Adrenal gland (tissue), 12 donors: Measurements from ENCODE around the gene XYLT1. TPM values are rescaled to one million over a fixed set of nuclear protein-coding genes. Genes with fewer than 3 reads are reported as not detected.
"Not testable (repeated sequence)": the region's sequence is repeated elsewhere in the genome, so short reads cannot be mapped to it uniquely, and the experiment has no call there.

Experiments
- DNase-seq, 7 donors: peaks; one replicate each; pipeline ENCODE4 v3.0.0-alpha.2; 2019 to 2020
- H3K27ac ChIP-seq, 5 donors: fragments of 200-600 bp; sonication (generic) in 4 of 5; 1 replicate in 3 of 5; 2 replicates in 2 of 5; pipeline versions ENCODE4 v1.5.1 to v1.8.0; 2016 to 2020; ENCODE audit warnings: mild to moderate bottlenecking in 1 of 5
- H3K27me3 ChIP-seq: fragments of 200-600 bp; 2 replicates; pipeline ENCODE4 v1.8.0; 2021
- H3K36me3 ChIP-seq, 2 donors: fragments of 200-600 bp; replicated peaks in 1 of 2; 1 replicate in 1 of 2; 2 replicates in 1 of 2; pipeline versions ENCODE4 v1.5.1 to v1.8.0; 2018 to 2022
- H3K4me1 ChIP-seq, 2 donors: fragments of 200-600 bp; replicated peaks in 1 of 2; 1 replicate in 1 of 2; 2 replicates in 1 of 2; pipeline versions ENCODE4 v1.5.1 to v1.8.0; 2018 to 2021
- H3K4me3 ChIP-seq, 4 donors: fragments of 200-600 bp; sonication (generic) in 3 of 4; one replicate each; pipeline ENCODE4 v1.5.1; 2016 to 2018
- H3K9me3 ChIP-seq, 3 donors: fragments of 200-600 bp; sonication (generic) in 1 of 3; replicated peaks in 1 of 3; 1 replicate in 2 of 3; 2 replicates in 1 of 3; pipeline versions ENCODE4 v1.5.1 to v1.8.0; 2016 to 2021
- CTCF ChIP-seq, 6 experiments: fragments of 450-650 bp in 4 of 6; fragments of 200-600 bp in 2 of 6; sonication (generic) in 1 of 6; IDR thresholded peaks; 1 replicate in 5 of 6; 2 replicates in 1 of 6; pipeline versions ENCODE4 v1.5.1 to v1.8.0; 2016 to 2021; ENCODE audit warnings: antibody characterized with exemption in 6 of 6, mild to moderate bottlenecking in 2 of 6, moderate library complexity in 1 of 6
- POLR2A ChIP-seq, 2 donors: fragments of 450-650 bp; IDR thresholded peaks; one replicate each; pipeline ENCODE4 v1.6.1; 2017; ENCODE audit warnings: antibody characterized with exemption in 2 of 2, mild to moderate bottlenecking in 2 of 2, moderate library complexity in 1 of 2
- WGBS, 4 donors: extraction: QIAGEN DNeasy Blood & Tissue Kit in 2 of 4; methylation state at CpG; one replicate each; pipeline versions ENCODE4 v1.1.5 to v1.1.7; 2013 to 2017; 5-methylcytosine and 5-hydroxymethylcytosine counted together
- intact Hi-C, 2 donors: fragments of 100-400 bp; cut with DNase I; formaldehyde crosslinking; loops; one replicate each; pipeline versions ENCODE4 v1.14.1 to v1.15.0; 2022 to 2023
- polyA plus RNA-seq, 3 donors: library from polyadenylated mRNA; stranded (reverse); fragments of 200-250 nt in 2 of 3; fragments of 350-450 nt in 1 of 3; fragmentation: Illumina TruSeq in 1 of 3; extraction: RNeasy Lipid Tissue Mini Kit (QIAGEN cat#74804) in 1 of 3; gene quantifications; one replicate each; pipeline ENCODE4 v1.2.3, GENCODE V29; 2013 to 2014
- total RNA-seq, 9 donors: library from RNA; depleted of rRNA in 4 of 9; stranded (reverse); fragments of >200 nt in 4 of 9; fragments of 120-200 nt in 1 of 9; fragmentation: NEBNext Ultra II Directional in 1 of 9; extraction: Animal tissue kit (Norgen Biotek cat#: 25700) in 1 of 9; gene quantifications; one replicate each; pipeline versions ENCODE4 v1.1.0 to v1.2.4, GENCODE V29; 2013 to 2023
- donor health status: healthy with polysubstance abuse.
- donor health status: Bipolar disorder and iron deficiency.
- donor health status: DM: yes; HTN: yes; CAD: no.
- donor health status: DM: no; HTN: no; CAD: no.
- donor health status: DM: no; HTN: no; CAD: no.
- donor health status: DM: yes; HTN: yes; CAD: no.

The XYLT1 gene
- total and polyA plus RNA-seq, 12 donors, result 1.3 to 67.6 (median 16.8) TPM

GRCh38 chr16:17511340-17511739 is 40.6 kb upstream of the XYLT1 start:
- no peak for DNase-seq
- no peak for TF ChIP-seq CTCF (IDR thresholded peaks at IDR 0.05)
- no peak for TF ChIP-seq POLR2A (IDR thresholded peaks at IDR 0.05)

GRCh38 chr16:17510567-17510966 is 39.8 kb upstream of the XYLT1 start:
- Histone ChIP-seq H3K9me3 (no peaks in the 10 kb centered on the region), H3K27me3 (no peaks in the 10 kb centered on the region), H3K36me3 (no peaks in the 10 kb centered on the region), H3K4me1 (no peaks in the 10 kb centered on the region), H3K4me3 (no peak overlapping the region), H3K27ac (no peak overlapping the region)
- WGBS, 4 donors, result 89 to 91% (median 90%) methylated on average over 3 of the region's 3 CpGs
- no peak for DNase-seq
- TF ChIP-seq CTCF (IDR thresholded peaks at IDR 0.05) (no peak), POLR2A (IDR thresholded peaks at IDR 0.05) (no peak)
- intact Hi-C loops, result no loop called here

More at GRCh38 chr16:17511340-17511739, 40.6 kb upstream of the XYLT1 start:
- H3K36me3 ChIP-seq, result no peaks in the 10 kb centered on the region
- H3K27ac ChIP-seq, result no peak overlapping the region
- intact Hi-C loops, result no loop called here
- peaks cover 2% of the 10 kb centered on the region for H3K27me3 ChIP-seq
- H3K9me3 ChIP-seq, result no peaks in the 10 kb centered on the region
- H3K4me3 ChIP-seq, result no peak overlapping the region
- no peaks in the 10 kb centered on the region for H3K4me1 ChIP-seq

- no peaks in the 10 kb centered on the region for H3K27me3 ChIP-seq
- no peaks in the 10 kb centered on the region for H3K36me3 ChIP-seq
- no peaks in the 10 kb centered on the region for H3K9me3 ChIP-seq
- intact Hi-C loops, result no loop called here
- no peak overlapping the region for H3K4me3 ChIP-seq
- no peak for DNase-seq
- no peak overlapping the region for H3K27ac ChIP-seq
- no peak for TF ChIP-seq CTCF (IDR thresholded peaks at IDR 0.05)
- TF ChIP-seq POLR2A (IDR thresholded peaks at IDR 0.05), result no peak
- 52 to 78% (median 59%) methylated on average over 3 of the region's 3 CpGs for WGBS, 4 donors
- no peaks in the 10 kb centered on the region for H3K4me1 ChIP-seq
These were observed 38.4 kb upstream of the XYLT1 start for GRCh38 chr16:17509194-17509593.

- no peaks in the 10 kb centered on the region for H3K27me3 ChIP-seq
- no peaks in the 10 kb centered on the region for H3K4me1 ChIP-seq
- intact Hi-C loops, result no loop called here
- no peaks in the 10 kb centered on the region for H3K9me3 ChIP-seq
- WGBS, 4 donors, result 84 to 89% (median 86%) methylated on average over 9 of the region's 9 CpGs
- DNase-seq, result no peak
- no peaks in the 10 kb centered on the region for H3K36me3 ChIP-seq
- H3K27ac ChIP-seq, result no peak overlapping the region
- no peak for TF ChIP-seq CTCF (IDR thresholded peaks at IDR 0.05)
- no peak for TF ChIP-seq POLR2A (IDR thresholded peaks at IDR 0.05)
- H3K4me3 ChIP-seq, result no peak overlapping the region
These were observed 37.5 kb upstream of the XYLT1 start for GRCh38 chr16:17508303-17508702.

- DNase-seq, H3K4me1 ChIP-seq, H3K27ac ChIP-seq, H3K27me3 ChIP-seq, H3K9me3 ChIP-seq, H3K36me3 ChIP-seq, intact Hi-C loops, H3K4me3 ChIP-seq: not testable (repeated sequence)
- WGBS, 4 donors, result 70 to 78% (median 72%) methylated on average over 8 of the region's 8 CpGs
These were observed 36.8 kb upstream of the XYLT1 start for GRCh38 chr16:17507516-17507915.

- intact Hi-C loops, H3K4me3 ChIP-seq, H3K27ac ChIP-seq, H3K27me3 ChIP-seq, H3K36me3 ChIP-seq, H3K4me1 ChIP-seq, H3K9me3 ChIP-seq, DNase-seq: not testable (repeated sequence)
- 94 to 100% (median 96%) methylated on average over 4 to 22 of the region's 26 CpGs; no CpG with 5 or more reads in 1 of the 4 donors for WGBS, 4 donors
These were observed 35.1 kb upstream of the XYLT1 start for GRCh38 chr16:17505828-17506227.
